GM19351 (cell line): Measurements from ENCODE around the gene AURKB.
"Not testable (repeated sequence)": the region's sequence is repeated elsewhere in the genome, so short reads cannot be mapped to it uniquely, and the experiment has no call there.

Experiments used
- ATAC-seq: cut with Tn5 transposase; IDR thresholded peaks from one replicate; pipeline ENCODE4 v1.9.1; 2021; ENCODE audit warnings: mild to moderate bottlenecking, moderate library complexity; ENCODE audit not compliant: unreplicated experiment

The AURKB gene

GRCh38 chr17:8209907-8210760, at the start of gene AURKB:
Gene AURKB (minus strand): TSS chr17:8210575. CDS start chr17:8210224, 351 bp downstream.
- peak; percentile 83 for ATAC-seq

DNA sequence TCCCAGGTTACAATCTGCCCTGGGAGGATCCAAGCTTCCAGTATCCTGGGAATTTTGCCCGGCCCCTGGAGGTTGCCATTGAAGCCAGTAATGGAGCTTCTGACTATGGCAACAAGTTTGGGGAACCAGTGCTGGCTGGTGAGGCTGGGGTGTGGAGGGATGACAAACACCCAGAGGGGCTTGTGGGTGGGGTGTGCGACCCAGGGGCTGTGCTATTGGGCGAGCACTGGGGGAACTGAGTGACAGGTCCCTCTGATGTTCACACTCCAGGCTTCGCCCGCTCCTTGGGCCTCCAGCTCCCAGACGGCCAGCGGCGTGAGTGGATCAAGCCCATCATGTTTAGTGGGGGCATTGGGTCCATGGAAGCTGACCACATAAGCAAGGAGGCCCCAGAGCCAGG, 47.4 kb upstream of the AURKB start:
- ATAC-seq, result no peak

DNA sequence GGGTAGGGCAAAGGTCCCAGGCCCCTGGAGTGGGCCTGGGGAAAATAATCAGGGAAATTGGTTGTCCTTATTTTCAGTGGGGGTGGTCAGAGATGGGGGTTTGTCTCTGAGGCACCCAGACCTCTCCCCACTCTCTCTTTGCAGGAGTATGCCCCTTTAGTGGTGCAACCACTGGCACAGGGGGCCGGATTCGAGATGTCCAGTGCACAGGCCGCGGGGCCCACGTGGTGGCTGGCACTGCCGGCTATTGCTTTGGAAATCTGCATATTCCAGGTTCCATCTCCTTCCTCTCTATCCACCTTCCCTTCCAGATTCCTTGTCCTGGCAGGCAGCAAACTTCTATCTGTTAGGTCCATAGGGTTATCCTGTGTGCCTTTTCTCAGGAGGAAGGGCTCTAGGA, 46.3 kb upstream of the AURKB start:
- ATAC-seq, result no peak

DNA sequence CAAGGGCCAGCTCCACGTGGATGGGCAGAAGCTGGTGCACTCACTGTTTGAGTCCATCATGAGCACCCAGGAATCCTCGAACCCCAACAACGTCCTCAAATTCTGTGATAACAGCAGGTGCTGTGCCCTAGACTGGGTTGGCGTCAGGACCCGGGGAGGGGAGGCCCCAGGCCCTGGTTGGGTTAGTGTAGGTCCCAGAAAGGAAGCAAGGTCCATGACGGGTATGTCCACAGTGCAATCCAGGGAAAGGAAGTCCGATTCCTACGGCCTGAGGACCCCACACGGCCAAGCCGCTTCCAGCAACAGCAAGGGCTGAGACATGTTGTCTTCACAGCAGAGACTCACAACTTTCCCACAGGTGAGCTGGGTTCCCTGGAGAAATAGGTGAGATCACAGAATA, 45.9 kb upstream of the AURKB start:
- no peak for ATAC-seq

DNA sequence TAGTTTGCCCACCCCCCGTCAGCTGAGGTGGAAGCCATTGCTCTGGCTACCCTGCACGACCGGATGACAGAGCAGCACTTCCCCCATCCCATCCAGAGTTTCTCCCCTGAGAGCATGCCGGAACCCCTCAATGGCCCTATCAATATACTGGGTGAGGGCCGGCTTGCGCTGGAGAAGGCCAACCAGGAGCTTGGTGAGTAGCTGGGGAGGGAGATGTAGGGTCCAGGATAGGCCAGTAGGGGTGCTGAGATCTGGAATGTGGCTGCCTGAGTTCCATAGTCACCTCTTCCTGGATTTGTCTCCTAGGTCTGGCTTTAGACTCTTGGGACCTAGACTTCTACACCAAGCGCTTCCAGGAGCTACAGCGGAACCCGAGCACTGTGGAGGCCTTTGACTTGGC, 45.1 kb upstream of the AURKB start:
- ATAC-seq, result no peak

DNA sequence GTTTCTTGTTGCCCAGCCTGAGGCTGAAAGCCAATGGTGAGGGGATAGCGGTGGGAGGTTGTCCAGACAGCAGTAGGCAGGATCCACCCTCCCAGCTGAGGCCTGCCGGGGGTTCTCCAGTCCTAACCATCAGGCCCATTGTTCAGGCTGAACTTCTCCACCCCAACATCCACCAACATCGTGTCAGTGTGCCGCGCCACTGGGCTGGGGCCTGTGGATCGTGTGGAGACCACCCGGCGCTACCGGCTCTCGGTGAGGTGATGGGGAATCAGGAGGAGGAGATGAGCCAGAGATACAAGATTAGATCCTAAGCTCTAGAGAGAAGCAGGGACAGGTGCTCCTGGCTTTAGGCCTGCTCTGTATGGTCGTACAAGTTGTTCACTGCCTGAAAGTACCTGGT, 44.5 kb upstream of the AURKB start:
- ATAC-seq, result no peak

GRCh38 chr17:8253801-8254200, 43.4 kb upstream of the AURKB start:
- no peak for ATAC-seq

- ATAC-seq, result not testable (repeated sequence)
Observed at GRCh38 chr17:8251411-8251810, 41.0 kb upstream of the AURKB start.

GRCh38 chr17:8249621-8250500, 39.5 kb upstream of the AURKB start:
- ATAC-seq, result no peak

DNA sequence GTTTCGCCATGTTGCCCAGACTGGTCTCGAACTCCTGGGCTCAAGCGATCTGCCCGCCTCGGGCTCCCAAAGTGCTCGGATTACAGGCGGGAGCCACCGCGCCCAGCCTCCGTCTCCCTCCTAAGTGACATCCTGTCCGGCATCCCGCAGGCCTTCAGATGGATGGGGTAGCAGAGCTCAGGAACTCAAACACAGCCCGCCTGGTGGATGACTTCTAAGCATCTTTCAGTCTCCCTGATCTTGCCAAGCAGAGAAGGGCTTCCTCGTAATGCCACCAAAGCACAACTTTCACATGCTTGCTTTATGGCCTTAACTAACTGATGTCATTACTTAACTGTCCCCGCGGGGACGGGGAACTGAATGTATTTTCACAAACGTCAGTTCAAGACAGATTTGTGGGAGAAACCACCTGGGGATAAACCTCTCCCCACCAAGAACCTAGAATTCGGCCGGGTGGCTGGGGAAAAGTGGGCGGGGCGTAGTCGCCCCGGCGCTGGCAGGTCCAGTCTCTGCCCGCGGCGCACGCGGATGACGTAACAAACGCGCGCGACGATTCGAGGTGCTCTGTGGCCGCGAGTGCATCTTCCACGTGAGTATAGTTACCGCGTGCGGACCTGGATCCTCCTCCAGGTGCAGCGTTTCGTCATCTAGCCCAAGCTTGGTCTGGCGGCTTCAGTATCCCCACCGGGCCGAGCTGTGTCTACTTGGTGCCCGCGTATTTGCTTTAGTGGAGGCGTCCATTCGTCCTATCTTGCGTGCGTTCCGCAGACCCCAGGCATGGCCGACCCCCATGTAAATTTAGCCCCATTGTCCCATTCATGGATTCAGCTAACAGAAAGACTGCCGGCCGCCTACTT, 38.6 kb upstream of the AURKB start, which contains the start of gene PFAS:
TSS of gene PFAS (plus strand) at position 539 of the 857 bp plus-strand sequence. CDS start 4,649 bp downstream, outside the sequence.
- peak; percentile 45 for ATAC-seq

DNA sequence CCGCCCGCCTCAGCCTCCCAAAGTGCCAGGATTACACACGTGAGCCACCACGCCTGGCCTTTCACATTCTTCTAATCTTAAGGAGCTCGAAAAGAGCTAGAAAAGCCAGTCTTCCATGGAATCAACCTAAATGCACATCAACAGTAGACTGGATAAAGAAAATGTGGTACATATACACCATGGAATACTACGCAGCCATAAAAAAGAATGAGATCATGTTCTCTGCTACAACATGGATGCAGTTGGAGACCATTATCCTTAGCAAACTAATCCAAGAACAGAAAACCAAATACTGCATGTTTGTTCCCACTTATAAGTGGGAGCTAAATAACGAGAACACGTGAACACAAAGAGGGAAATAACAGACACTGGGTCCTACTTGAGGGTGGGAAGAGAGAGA, 34.4 kb upstream of the AURKB start:
- no peak for ATAC-seq

GRCh38 chr17:8243827-8244226, 33.5 kb upstream of the AURKB start:
- no peak for ATAC-seq

DNA sequence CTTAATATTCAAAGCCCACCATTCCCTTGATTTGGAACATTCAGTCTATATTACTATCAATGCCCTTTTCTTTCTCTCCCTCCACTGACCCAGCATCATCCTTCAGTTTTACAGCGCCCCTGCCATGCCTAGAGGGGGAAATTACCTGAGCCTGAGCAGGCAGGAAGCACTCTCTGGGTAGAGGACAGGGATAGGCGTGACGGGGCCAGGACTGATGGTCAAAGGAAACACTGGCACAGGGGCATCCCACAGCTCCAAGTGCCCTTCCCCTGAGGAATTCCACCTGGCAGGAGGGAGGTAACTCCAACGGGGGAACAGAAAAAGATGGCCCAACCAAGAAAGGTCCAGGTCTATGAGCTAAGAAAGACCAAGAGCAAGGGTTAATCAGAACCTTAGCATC, 27.5 kb upstream of the AURKB start:
- ATAC-seq, result no peak

DNA sequence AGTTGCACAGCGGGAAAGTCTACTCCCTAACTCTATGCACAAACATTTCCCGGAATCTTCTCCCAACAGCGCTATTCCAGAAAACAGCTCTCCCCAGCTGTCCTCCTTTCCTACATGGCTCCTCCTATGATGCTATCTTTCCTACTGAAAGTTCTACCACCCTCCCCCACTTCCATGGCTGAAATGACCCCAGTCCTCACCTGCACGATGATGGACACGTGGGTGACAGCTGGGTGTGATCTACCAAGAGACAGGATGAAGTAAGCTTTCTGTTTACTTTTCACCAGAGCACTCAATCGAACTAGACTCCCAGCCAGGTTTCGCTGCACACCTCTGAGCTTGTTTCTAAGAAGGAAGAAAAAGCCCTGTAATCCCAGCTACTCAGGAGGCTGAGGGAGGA, 26.8 kb upstream of the AURKB start:
- no peak for ATAC-seq

GRCh38 chr17:8235676-8236075, 25.3 kb upstream of the AURKB start:
- no peak for ATAC-seq

GRCh38 chr17:8234361-8235270, 24.2 kb upstream of the AURKB start:
- ATAC-seq, result no peak

GRCh38 chr17:8231701-8232100, 21.3 kb upstream of the AURKB start:
- ATAC-seq, result no peak

- no peak for ATAC-seq
Observed at GRCh38 chr17:8227238-8227581, 16.8 kb upstream of the AURKB start.

DNA sequence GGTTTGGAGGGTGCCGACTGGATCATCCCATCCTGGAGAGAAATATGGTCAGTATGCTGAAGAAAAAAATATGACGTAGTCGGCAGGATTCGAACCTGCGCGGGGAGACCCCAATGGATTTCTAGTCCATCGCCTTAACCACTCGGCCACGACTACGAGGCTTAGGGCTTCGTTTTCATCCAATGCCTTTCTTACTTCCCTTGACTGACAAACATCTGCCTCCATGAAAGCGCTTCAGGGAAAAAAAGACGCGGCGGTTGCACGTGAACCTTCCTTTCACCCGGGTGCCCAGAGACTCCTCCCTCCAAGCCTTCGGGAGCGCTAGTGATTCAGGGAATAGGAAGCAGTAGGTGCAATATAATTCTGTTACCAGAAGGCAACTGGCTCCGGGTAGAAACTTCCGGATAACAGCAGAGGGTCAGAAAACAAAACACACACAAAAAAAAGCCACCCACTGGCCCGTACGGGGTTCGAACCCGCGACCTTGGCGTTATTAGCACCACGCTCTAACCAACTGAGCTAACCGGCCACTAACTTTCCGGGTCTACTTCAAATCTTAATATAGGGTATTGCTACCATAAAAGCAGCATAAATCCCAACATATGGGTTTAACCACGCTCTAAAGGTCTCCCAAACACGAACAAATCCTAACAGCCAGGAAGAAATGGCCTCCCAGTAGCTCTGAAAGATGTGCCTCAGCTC, 16.3 kb upstream of the AURKB start:
- ATAC-seq, result no peak
